HEK293 (cell line): Measurements from ENCODE around the gene TBC1D9B.

Experiments
- CTCF ChIP-seq: fragments of 450-650 bp; formaldehyde crosslinking; IDR thresholded peaks from 2 replicates; pipeline ENCODE4 v1.5.1; 2016; ENCODE audit warnings: missing biosample characterization, missing genetic modification characterization
- YY1 ChIP-seq: fragments of 450-650 bp; formaldehyde crosslinking; IDR thresholded peaks from 2 replicates; pipeline ENCODE4 v1.5.1; 2018; ENCODE audit warnings: missing biosample characterization, missing genetic modification characterization
- ZBTB1 ChIP-seq: fragments of 450-650 bp; formaldehyde crosslinking; IDR thresholded peaks from 2 replicates; pipeline ENCODE4 v1.5.1; 2016; ENCODE audit warnings: missing biosample characterization, missing genetic modification characterization
- ZBTB6 ChIP-seq: fragments of 450-650 bp; formaldehyde crosslinking; IDR thresholded peaks from 2 replicates; pipeline ENCODE4 v1.5.1; 2017; ENCODE audit warnings: missing biosample characterization, missing genetic modification characterization
- ZBTB7A ChIP-seq: fragments of 450-650 bp; formaldehyde crosslinking; IDR thresholded peaks from 2 replicates; pipeline ENCODE4 v1.5.1; 2016; ENCODE audit warnings: low read depth, missing biosample characterization, missing genetic modification characterization
- ZNF157 ChIP-seq: fragments of 450-650 bp; formaldehyde crosslinking; IDR thresholded peaks from 2 replicates; pipeline ENCODE4 v1.5.1; 2016; ENCODE audit warnings: missing biosample characterization, missing genetic modification characterization
- ZNF266 ChIP-seq: fragments of 450-650 bp; formaldehyde crosslinking; IDR thresholded peaks from 2 replicates; pipeline ENCODE4 v1.5.1; 2016; ENCODE audit warnings: missing biosample characterization, missing genetic modification characterization, low read depth
- ZNF274 ChIP-seq, 2 experiments: fragments of 200-500 bp in 1 of 2; fragments of 450-650 bp in 1 of 2; sonication (Bioruptor generic) in 1 of 2; formaldehyde crosslinking in 1 of 2; IDR thresholded peaks; 2 replicates each; pipeline versions ENCODE4 v1.5.1 to v1.6.1; 2014 to 2016; ENCODE audit warnings: borderline replicate concordance in 1 of 2, inconsistent platforms in 1 of 2, low read length in 1 of 2, missing biosample characterization in 1 of 2, missing genetic modification characterization in 1 of 2
- ZNF335 ChIP-seq: fragments of 450-650 bp; formaldehyde crosslinking; conservative IDR thresholded peaks from 2 replicates; pipeline ENCODE4 v1.5.1; 2016; ENCODE audit warnings: missing biosample characterization, missing genetic modification characterization
- ZNF341 ChIP-seq: fragments of 450-650 bp; formaldehyde crosslinking; IDR thresholded peaks from 2 replicates; pipeline ENCODE4; 2016; ENCODE audit warnings: low read depth, missing biosample characterization, missing genetic modification characterization
- ZNF768 ChIP-seq: fragments of 450-650 bp; formaldehyde crosslinking; IDR thresholded peaks from 2 replicates; pipeline ENCODE4 v1.5.1; 2018; ENCODE audit warnings: missing biosample characterization, mild to moderate bottlenecking, missing genetic modification characterization
- ZSCAN16 ChIP-seq: fragments of 450-650 bp; formaldehyde crosslinking; IDR thresholded peaks from 2 replicates; pipeline ENCODE4 v1.5.1; 2016; ENCODE audit warnings: missing biosample characterization, missing genetic modification characterization

GRCh38 chr5:179829732-179830435, 77.8 kb downstream of the TBC1D9B start:
- TF ChIP-seq CTCF (tag by site-specific recombination): no peak
- TF ChIP-seq ZNF335 (tag by site-specific recombination): no peak
- no peak for TF ChIP-seq ZSCAN16 (tag by site-specific recombination)
- TF ChIP-seq ZNF266 (tag by site-specific recombination): no peak
- no peak for TF ChIP-seq ZBTB6 (tag by site-specific recombination)
- no peak for TF ChIP-seq YY1 (tag by site-specific recombination)
- no peak for TF ChIP-seq ZNF341 (tag by site-specific recombination)
- TF ChIP-seq ZNF157 (tag by site-specific recombination): no peak
- TF ChIP-seq ZBTB7A (tag by site-specific recombination): no peak
- TF ChIP-seq ZNF274 (IDR thresholded peaks at IDR 0.05; ENCODE audit: low read length): no peak
- TF ChIP-seq ZNF274 (tag by site-specific recombination; IDR thresholded peaks at IDR 0.05; ENCODE audit: borderline replicate concordance): no peak
- TF ChIP-seq ZNF768: no peak
- no peak for TF ChIP-seq ZBTB1 (tag by site-specific recombination)
